Measurements from ENCODE around the gene PSME3. TPM values are rescaled to one million over a fixed set of nuclear protein-coding genes. Genes with fewer than 3 reads are reported as not detected.
"Not testable (repeated sequence)": the region's sequence is repeated elsewhere in the genome, so short reads cannot be mapped to it uniquely, and the experiment has no call there.

PSME3 gene
- total RNA-seq, 1 experiment from 2014 or later, result 107 TPM

- no peak for ATAC-seq
- H3F3A ChIP-seq (ENCODE audit: low read length, unreplicated experiment), result no peaks in the 10 kb centered on the region
- H3K9ac ChIP-seq (ENCODE audit: low read length), result no peak overlapping the region
- BruUV-seq (replicated peaks), result no TSS peak
- ChIA-PET CTCF (no interaction called here), POLR2A (ENCODE audit: unreplicated experiment) (no interaction called here)
- no peaks in the 10 kb centered on the region for H3K9me2 ChIP-seq (replicated peaks; ENCODE audit: low read length)
- H3K9me3 ChIP-seq (ENCODE audit: low read length), result no peaks in the 10 kb centered on the region
- H3K79me2 ChIP-seq (ENCODE audit: low read length), result no peaks in the 10 kb centered on the region
- no peak overlapping the region for H3K4me3 ChIP-seq (ENCODE audit: low read length)
- no peak for TF ChIP-seq CTCF (conservative IDR thresholded peaks at IDR 0.05; ENCODE audit: low read depth, low read length)
- TF ChIP-seq EZH2phosphoT487 (IDR thresholded peaks at IDR 0.05; ENCODE audit: borderline replicate concordance, low read length), result no peak
- TF ChIP-seq EZH2 (IDR thresholded peaks at IDR 0.05; ENCODE audit: low read length, unreplicated experiment), result no peak
- H4K20me1 ChIP-seq (ENCODE audit: low read length), result no peaks in the 10 kb centered on the region
- H3K4me2 ChIP-seq (ENCODE audit: low read length), result no peak overlapping the region
- intact Hi-C loops (cut with micrococcal nuclease), result no loop called here
- no peak overlapping the region for H2AFZ ChIP-seq (ENCODE audit: low read length)
- H3K36me3 ChIP-seq (ENCODE audit: low read depth, low read length), result no peaks in the 10 kb centered on the region
- no peak for DNase-seq
- no peaks in the 10 kb centered on the region for H3K27me3 ChIP-seq (ENCODE audit: low read length)
- no peaks in the 10 kb centered on the region for H3K4me1 ChIP-seq (ENCODE audit: insufficient read depth, low read length)
- H3K27ac ChIP-seq (ENCODE audit: low read length), result no peak overlapping the region
Measured at GRCh38 chr17:42853968-42854790, 21.0 kb downstream of the PSME3 start.

- Histone ChIP-seq H4K20me1 (ENCODE audit: low read length) (no peaks in the 10 kb centered on the region), H3K4me3 (ENCODE audit: low read length) (no peak overlapping the region), H2AFZ (ENCODE audit: low read length) (no peak overlapping the region), H3F3A (ENCODE audit: low read length, unreplicated experiment) (no peaks in the 10 kb centered on the region), H3K27ac (ENCODE audit: low read length) (no peak overlapping the region), H3K36me3 (ENCODE audit: low read depth, low read length) (no peaks in the 10 kb centered on the region), H3K9ac (ENCODE audit: low read length) (no peak overlapping the region), H3K9me2 (replicated peaks; ENCODE audit: low read length) (no peaks in the 10 kb centered on the region), H3K9me3 (ENCODE audit: low read length) (no peaks in the 10 kb centered on the region), H3K4me1 (ENCODE audit: insufficient read depth, low read length) (no peaks in the 10 kb centered on the region), H3K79me2 (ENCODE audit: low read length) (no peaks in the 10 kb centered on the region), H3K4me2 (ENCODE audit: low read length) (no peak overlapping the region), H3K27me3 (ENCODE audit: low read length) (no peaks in the 10 kb centered on the region)
- DNase-seq (no peak), ATAC-seq (no peak)
- TF ChIP-seq CTCF (conservative IDR thresholded peaks at IDR 0.05; ENCODE audit: low read depth, low read length), result no peak
- TF ChIP-seq EZH2 (IDR thresholded peaks at IDR 0.05; ENCODE audit: low read length, unreplicated experiment), result no peak
- no peak for TF ChIP-seq EZH2phosphoT487 (IDR thresholded peaks at IDR 0.05; ENCODE audit: borderline replicate concordance, low read length)
- ChIA-PET CTCF (interaction anchor here (0.7 kb wide), 1 partner anchor 126 kb away, joined by 6 read pairs; no protein-coding TSS in a partner anchor), POLR2A (ENCODE audit: unreplicated experiment) (no interaction called here)
- BruUV-seq (replicated peaks), result no TSS peak
- intact Hi-C loops (cut with micrococcal nuclease), result no loop called here
Measured at GRCh38 chr17:42855048-42855596, 21.9 kb downstream of the PSME3 start.

GRCh38 chr17:42856093-42856492 is 22.9 kb downstream of the PSME3 start:
- H4K20me1 ChIP-seq (ENCODE audit: low read length); H3K4me3 ChIP-seq (ENCODE audit: low read length); DNase-seq; H3K9me3 ChIP-seq (ENCODE audit: low read length); H3K4me1 ChIP-seq (ENCODE audit: insufficient read depth, low read length); H3K9ac ChIP-seq (ENCODE audit: low read length); intact Hi-C loops (cut with micrococcal nuclease); H3K9me2 ChIP-seq (replicated peaks; ENCODE audit: low read length); H3K27ac ChIP-seq (ENCODE audit: low read length); H3K27me3 ChIP-seq (ENCODE audit: low read length); BruUV-seq (replicated peaks); H3F3A ChIP-seq (ENCODE audit: low read length, unreplicated experiment); H3K36me3 ChIP-seq (ENCODE audit: low read depth, low read length); H3K79me2 ChIP-seq (ENCODE audit: low read length); H3K4me2 ChIP-seq (ENCODE audit: low read length); CTCF ChIA-PET; ATAC-seq; POLR2A ChIA-PET (ENCODE audit: unreplicated experiment); H2AFZ ChIP-seq (ENCODE audit: low read length): not testable (repeated sequence)

- CTCF ChIA-PET; H3K27me3 ChIP-seq (ENCODE audit: low read length); H3K27ac ChIP-seq (ENCODE audit: low read length); intact Hi-C loops (cut with micrococcal nuclease); BruUV-seq (replicated peaks); H4K20me1 ChIP-seq (ENCODE audit: low read length); H3K9me2 ChIP-seq (replicated peaks; ENCODE audit: low read length); H3K36me3 ChIP-seq (ENCODE audit: low read depth, low read length); H3K4me2 ChIP-seq (ENCODE audit: low read length); DNase-seq; H3K9ac ChIP-seq (ENCODE audit: low read length); H2AFZ ChIP-seq (ENCODE audit: low read length); H3K9me3 ChIP-seq (ENCODE audit: low read length); H3F3A ChIP-seq (ENCODE audit: low read length, unreplicated experiment); H3K79me2 ChIP-seq (ENCODE audit: low read length); H3K4me3 ChIP-seq (ENCODE audit: low read length); ATAC-seq; POLR2A ChIA-PET (ENCODE audit: unreplicated experiment); H3K4me1 ChIP-seq (ENCODE audit: insufficient read depth, low read length): not testable (repeated sequence)
Measured at GRCh38 chr17:42856516-42856915, 23.3 kb downstream of the PSME3 start.
